ENCODE results near the gene GRIK4. TPM values are rescaled to one million over a fixed set of nuclear protein-coding genes. Genes with fewer than 3 reads are reported as not detected.

Gene GRIK4
- total and polyA plus RNA-seq, 12 donors, result 0.33 to 4.8 (median 3.0) TPM

DNA sequence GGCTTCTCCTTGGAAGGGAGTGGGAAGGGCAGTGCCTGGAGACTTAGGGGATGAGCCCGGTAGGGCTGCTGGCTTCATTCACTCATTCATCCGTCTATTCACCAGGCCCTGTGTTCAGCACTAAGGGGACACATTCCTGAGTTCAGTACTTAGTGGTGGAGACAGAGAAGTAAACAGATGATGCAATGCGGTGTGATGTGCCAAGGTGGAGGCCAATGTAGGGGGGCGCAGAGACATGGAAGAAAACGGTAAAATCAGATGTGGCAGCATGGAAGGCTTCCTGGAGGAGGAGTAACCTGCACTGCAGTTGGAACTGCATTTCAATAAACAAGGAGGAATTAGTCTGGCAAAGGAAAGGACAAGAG lies 21.3 kb downstream of the GRIK4 start:
- TF ChIP-seq, protein P1, sequence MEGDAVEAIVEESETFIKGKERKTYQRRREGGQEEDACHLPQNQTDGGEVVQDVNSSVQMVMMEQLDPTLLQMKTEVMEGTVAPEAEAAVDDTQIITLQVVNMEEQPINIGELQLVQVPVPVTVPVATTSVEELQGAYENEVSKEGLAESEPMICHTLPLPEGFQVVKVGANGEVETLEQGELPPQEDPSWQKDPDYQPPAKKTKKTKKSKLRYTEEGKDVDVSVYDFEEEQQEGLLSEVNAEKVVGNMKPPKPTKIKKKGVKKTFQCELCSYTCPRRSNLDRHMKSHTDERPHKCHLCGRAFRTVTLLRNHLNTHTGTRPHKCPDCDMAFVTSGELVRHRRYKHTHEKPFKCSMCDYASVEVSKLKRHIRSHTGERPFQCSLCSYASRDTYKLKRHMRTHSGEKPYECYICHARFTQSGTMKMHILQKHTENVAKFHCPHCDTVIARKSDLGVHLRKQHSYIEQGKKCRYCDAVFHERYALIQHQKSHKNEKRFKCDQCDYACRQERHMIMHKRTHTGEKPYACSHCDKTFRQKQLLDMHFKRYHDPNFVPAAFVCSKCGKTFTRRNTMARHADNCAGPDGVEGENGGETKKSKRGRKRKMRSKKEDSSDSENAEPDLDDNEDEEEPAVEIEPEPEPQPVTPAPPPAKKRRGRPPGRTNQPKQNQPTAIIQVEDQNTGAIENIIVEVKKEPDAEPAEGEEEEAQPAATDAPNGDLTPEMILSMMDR (IDR thresholded peaks at IDR 0.05), result no peak
- TF ChIP-seq POLR2A (IDR thresholded peaks at IDR 0.05), result no peak
- WGBS, 4 donors, result 27 to 47% (median 36%) methylated on average over 5 of the region's 5 CpGs
- H3K4me3 ChIP-seq, result peak overlapping the region in 1 of 4 donors; percentile 8
- peak overlapping the region; percentile 22 to 86 (median 75) for H3K27ac ChIP-seq
- no peaks in the 10 kb centered on the region for H3K27me3 ChIP-seq
- H3K4me1 ChIP-seq (replicated peaks in 1 of 2), result peaks cover 17 to 21% of the 10 kb centered on the region in 2 donors
- intact Hi-C loops (cut with DNase I), result no loop called here
- H3K36me3 ChIP-seq (replicated peaks in 1 of 2), result no peaks in the 10 kb centered on the region
- peak in 1 of 7 donors; percentile 41 for DNase-seq
- no peaks in the 10 kb centered on the region for H3K9me3 ChIP-seq (replicated peaks in 1 of 3)

DNA sequence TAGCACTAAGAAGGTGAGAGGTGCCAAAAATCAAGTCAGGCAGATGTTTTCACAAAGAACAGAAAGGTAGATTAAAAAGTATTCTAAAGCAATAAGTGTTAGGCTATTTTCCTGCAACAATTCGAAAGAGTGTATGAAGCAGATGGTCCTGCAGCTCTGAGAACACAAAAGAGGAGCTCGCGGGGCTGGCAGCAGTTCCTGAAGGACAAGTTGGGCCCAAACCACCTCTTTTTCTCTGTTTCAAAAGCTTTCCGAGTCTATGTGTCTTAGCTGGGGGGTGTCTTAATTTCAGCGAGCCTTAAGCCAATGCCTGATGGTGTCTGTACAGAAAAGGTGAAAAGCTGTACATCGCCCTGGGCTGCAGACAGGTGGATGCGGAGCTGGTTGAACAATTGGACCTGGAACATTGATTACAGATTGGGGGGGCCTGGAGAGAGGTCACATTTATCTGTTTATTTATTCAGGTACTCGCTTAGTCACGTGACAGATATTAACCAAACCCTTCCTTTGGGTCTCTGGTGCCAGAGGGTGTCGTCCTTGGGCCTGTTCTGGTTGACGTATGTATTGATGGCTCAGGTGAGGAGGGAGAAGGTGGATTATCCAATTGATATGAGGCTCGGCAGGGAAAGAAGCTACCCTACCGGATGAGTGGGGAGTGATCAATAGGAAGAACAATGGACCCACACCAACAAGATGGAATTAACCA lies 24.7 kb downstream of the GRIK4 start:
- no peak for TF ChIP-seq POLR2A (IDR thresholded peaks at IDR 0.05)
- TF ChIP-seq, protein P1 (IDR thresholded peaks at IDR 0.05), result no peak
- no peaks in the 10 kb centered on the region for H3K9me3 ChIP-seq (replicated peaks in 1 of 3)
- no peak for DNase-seq
- WGBS, 4 donors, result 88 to 90% (median 89%) methylated on average over 13 of the region's 13 CpGs
- intact Hi-C loops (cut with DNase I), result no loop called here
- no peaks in the 10 kb centered on the region for H3K27me3 ChIP-seq
- H3K4me3 ChIP-seq, result no peak overlapping the region
- no peak overlapping the region for H3K27ac ChIP-seq
- H3K4me1 ChIP-seq (replicated peaks in 1 of 2), result peaks cover 17 to 33% of the 10 kb centered on the region in 2 donors
- no peaks in the 10 kb centered on the region for H3K36me3 ChIP-seq (replicated peaks in 1 of 2)

DNA sequence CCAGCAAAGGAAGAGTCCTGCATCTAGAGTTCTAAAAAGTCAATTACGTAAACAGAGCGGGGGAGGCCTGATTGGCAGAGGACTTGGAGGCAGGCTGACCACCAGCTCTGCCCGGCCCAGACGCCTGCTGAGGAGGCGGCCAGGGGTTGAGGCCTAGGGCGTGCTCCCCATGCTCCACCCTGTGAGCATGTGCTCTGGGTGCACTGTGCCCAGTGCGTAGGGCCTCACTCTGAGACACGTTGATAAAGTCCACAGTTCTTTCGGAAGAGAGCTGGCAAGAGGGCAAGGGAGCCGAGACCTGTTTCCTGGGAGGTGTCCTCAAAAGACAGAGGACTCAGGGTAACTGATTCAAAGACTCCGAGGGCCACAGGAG lies 25.2 kb downstream of the GRIK4 start:
- Histone ChIP-seq H3K4me1 (replicated peaks in 1 of 2) (peaks cover 17 to 28% of the 10 kb centered on the region in 2 donors), H3K36me3 (replicated peaks in 1 of 2) (no peaks in the 10 kb centered on the region), H3K4me3 (no peak overlapping the region), H3K27ac (no peak overlapping the region), H3K9me3 (replicated peaks in 1 of 3) (no peaks in the 10 kb centered on the region), H3K27me3 (no peaks in the 10 kb centered on the region)
- TF ChIP-seq POLR2A (IDR thresholded peaks at IDR 0.05), result no peak
- TF ChIP-seq, protein P1 (IDR thresholded peaks at IDR 0.05), result no peak
- intact Hi-C loops (cut with DNase I), result no loop called here
- no peak for DNase-seq
- 93 to 95% (median 94%) methylated on average over 11 of the region's 11 CpGs for WGBS, 4 donors

DNA sequence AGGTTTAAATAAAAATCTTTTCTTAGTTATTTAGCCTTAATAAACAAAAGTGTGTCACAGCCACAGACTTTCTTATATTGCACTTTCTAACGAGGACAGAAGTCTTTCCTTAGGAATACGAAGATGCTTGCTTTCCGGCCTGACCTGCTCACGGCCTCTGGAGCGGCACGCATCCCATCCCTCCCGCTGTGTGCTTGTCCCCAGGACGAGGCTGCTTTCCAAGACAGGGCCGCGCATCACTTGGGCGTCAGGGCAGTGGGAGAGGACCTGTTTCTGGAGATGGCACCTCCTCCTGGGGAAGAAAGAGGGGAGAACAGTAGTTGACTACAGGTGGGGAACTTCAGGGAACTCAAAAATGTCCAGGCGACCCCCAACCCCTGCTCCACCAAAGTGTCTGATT lies 26.4 kb downstream of the GRIK4 start:
- 93 to 95% (median 94%) methylated on average over 12 of the region's 12 CpGs for WGBS, 4 donors
- Histone ChIP-seq H3K27me3 (no peaks in the 10 kb centered on the region), H3K4me3 (no peak overlapping the region), H3K36me3 (replicated peaks in 1 of 2) (no peaks in the 10 kb centered on the region), H3K27ac (no peak overlapping the region), H3K4me1 (replicated peaks in 1 of 2) (peaks cover 6 to 18% of the 10 kb centered on the region in 2 donors), H3K9me3 (replicated peaks in 1 of 3) (no peaks in the 10 kb centered on the region)
- TF ChIP-seq, protein P1 (IDR thresholded peaks at IDR 0.05), result no peak
- TF ChIP-seq POLR2A (IDR thresholded peaks at IDR 0.05), result no peak
- intact Hi-C loops (cut with DNase I), result no loop called here
- no peak for DNase-seq
